Breast epithelium (tissue), 3 donors: ENCODE data around the gene HIF1A.

ENCODE experiments used
- POLR2A ChIP-seq: fragments of 450-650 bp; IDR thresholded peaks from one replicate; pipeline ENCODE4 v1.6.1; 2016; ENCODE audit warnings: antibody characterized with exemption, mild to moderate bottlenecking, moderate library complexity
- POLR2AphosphoS5 ChIP-seq, 3 donors: sonication (generic); formaldehyde crosslinking; IDR thresholded peaks; one replicate each; pipeline ENCODE4 v1.6.1; 2017; ENCODE audit warnings: antibody characterized with exemption in 3 of 3
- TF ChIP-seq, protein P1 (sequence below), 3 donors: fragments of 450-650 bp; IDR thresholded peaks; one replicate each; pipeline ENCODE4 v1.5.1; 2016 to 2017; ENCODE audit warnings: antibody characterized with exemption in 3 of 3, mild to moderate bottlenecking in 3 of 3, moderate library complexity in 3 of 3

DNA sequence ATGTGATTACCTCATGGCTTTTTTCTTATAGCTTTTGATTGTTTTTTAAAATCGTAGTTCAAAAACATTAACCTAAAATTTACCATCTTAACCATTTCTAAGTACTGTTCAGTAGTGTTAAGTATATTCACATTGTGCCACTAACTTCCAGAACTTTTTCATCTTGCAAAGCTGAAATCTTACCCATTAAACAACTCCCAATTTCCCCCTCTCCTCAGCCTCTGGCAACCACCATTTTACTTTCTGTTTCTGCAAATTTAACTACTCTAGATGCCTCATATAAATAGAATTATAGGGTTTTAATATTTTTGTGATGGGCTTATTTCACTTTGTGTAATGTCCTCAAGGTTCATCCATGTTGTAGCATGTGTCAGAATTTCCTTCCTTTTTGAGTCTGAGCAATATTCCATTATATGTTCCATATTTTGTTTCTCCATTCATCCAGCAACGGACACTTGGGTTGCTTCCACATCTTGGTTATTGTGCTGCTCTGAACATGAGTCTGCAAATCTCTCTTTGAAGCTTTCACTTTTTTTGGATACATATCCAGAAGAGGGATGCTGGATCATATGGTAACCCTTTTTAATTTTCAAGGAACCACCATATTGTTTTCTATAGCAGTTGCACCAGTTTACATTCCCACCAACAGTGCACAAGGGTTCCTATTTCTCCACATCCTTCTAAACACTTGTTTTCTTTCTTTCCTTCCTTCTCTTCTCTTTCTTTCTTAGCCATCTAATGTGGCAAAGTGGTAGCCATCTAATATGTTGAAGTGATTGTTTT, 5.0 kb downstream of the HIF1A start:
- TF ChIP-seq, protein P1, sequence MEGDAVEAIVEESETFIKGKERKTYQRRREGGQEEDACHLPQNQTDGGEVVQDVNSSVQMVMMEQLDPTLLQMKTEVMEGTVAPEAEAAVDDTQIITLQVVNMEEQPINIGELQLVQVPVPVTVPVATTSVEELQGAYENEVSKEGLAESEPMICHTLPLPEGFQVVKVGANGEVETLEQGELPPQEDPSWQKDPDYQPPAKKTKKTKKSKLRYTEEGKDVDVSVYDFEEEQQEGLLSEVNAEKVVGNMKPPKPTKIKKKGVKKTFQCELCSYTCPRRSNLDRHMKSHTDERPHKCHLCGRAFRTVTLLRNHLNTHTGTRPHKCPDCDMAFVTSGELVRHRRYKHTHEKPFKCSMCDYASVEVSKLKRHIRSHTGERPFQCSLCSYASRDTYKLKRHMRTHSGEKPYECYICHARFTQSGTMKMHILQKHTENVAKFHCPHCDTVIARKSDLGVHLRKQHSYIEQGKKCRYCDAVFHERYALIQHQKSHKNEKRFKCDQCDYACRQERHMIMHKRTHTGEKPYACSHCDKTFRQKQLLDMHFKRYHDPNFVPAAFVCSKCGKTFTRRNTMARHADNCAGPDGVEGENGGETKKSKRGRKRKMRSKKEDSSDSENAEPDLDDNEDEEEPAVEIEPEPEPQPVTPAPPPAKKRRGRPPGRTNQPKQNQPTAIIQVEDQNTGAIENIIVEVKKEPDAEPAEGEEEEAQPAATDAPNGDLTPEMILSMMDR (IDR thresholded peaks at IDR 0.05), result no peak
- no peak for TF ChIP-seq POLR2AphosphoS5 (IDR thresholded peaks at IDR 0.05)
- no peak for TF ChIP-seq POLR2A
